DND-41 (cell line): ENCODE measurements around the gene KIF17.

Experiments
- ATAC-seq: fragments of 200-7000 bp; cut with Tn5 transposase; 3 replicates; pipeline ENCODE4 v1.9.1; 2021; ENCODE audit warnings: low read depth; ENCODE audit not compliant: insufficient read depth
- DNase-seq: peaks from one replicate; pipeline ENCODE4 v3.0.0-alpha.2; 2020
- H2AFZ ChIP-seq: 2 replicates; pipeline ENCODE4 v1.6.0; 2012; ENCODE audit warnings: low read depth, low read length
- H3K27ac ChIP-seq: 2 replicates; pipeline ENCODE4 v1.5.1; 2012; ENCODE audit warnings: low read length, inconsistent platforms
- H3K27me3 ChIP-seq: fragments of 200-600 bp; sonication (generic); 2 replicates; pipeline ENCODE4 v1.6.0; 2012; ENCODE audit warnings: low read length, mild to moderate bottlenecking, inconsistent platforms; ENCODE audit not compliant: insufficient read depth, poor library complexity
- H3K36me3 ChIP-seq: 2 replicates; pipeline ENCODE4 v1.5.1; 2012; ENCODE audit warnings: low read length, inconsistent platforms; ENCODE audit not compliant: insufficient read depth
- H3K4me1 ChIP-seq: 2 replicates; pipeline ENCODE4 v1.5.1; 2012; ENCODE audit warnings: mild to moderate bottlenecking, low read length; ENCODE audit not compliant: insufficient read depth
- H3K4me2 ChIP-seq: 2 replicates; pipeline ENCODE4 v1.6.0; 2012; ENCODE audit warnings: mild to moderate bottlenecking, moderate library complexity, low read length, inconsistent platforms; ENCODE audit not compliant: insufficient read depth
- H3K4me3 ChIP-seq, 2 experiments: fragments of 200-600 bp in 1 of 2; shearing (Covaris generic) in 1 of 2; 2 replicates each; pipeline ENCODE4 v1.5.1; 2012 to 2016; ENCODE audit warnings: inconsistent platforms in 2 of 2, low read length in 2 of 2, mild to moderate bottlenecking in 2 of 2, low read depth in 1 of 2, moderate library complexity in 1 of 2
- H3K79me2 ChIP-seq: 2 replicates; pipeline ENCODE4 v1.6.0; 2012; ENCODE audit warnings: low read length, inconsistent platforms; ENCODE audit not compliant: insufficient read depth
- H3K9ac ChIP-seq: 2 replicates; pipeline ENCODE4 v1.6.0; 2012; ENCODE audit warnings: low read depth, mild to moderate bottlenecking, inconsistent platforms, low read length, moderate library complexity
- H3K9me3 ChIP-seq: 2 replicates; pipeline ENCODE4 v1.5.1; 2012; ENCODE audit warnings: low read length, moderate library complexity, mild to moderate bottlenecking, inconsistent platforms; ENCODE audit not compliant: insufficient read depth, severe bottlenecking
- H4K20me1 ChIP-seq: 2 replicates; pipeline ENCODE4 v1.6.0; 2012; ENCODE audit warnings: low read length; ENCODE audit not compliant: insufficient read depth
- EZH2 ChIP-seq: IDR thresholded peaks from 3 replicates; pipeline ENCODE4 v1.6.1; 2012; ENCODE audit warnings: borderline replicate concordance, low read depth, mild to moderate bottlenecking, moderate library complexity, low read length, inconsistent platforms; ENCODE audit not compliant: severe bottlenecking
- TF ChIP-seq, protein P1 (sequence below): IDR thresholded peaks from 2 replicates; pipeline ENCODE4 v1.5.1; 2012; ENCODE audit warnings: borderline replicate concordance, low read length, moderate library complexity, mild to moderate bottlenecking; ENCODE audit not compliant: poor library complexity, severe bottlenecking; ENCODE audit errors: extremely low read depth

The KIF17 gene

DNA sequence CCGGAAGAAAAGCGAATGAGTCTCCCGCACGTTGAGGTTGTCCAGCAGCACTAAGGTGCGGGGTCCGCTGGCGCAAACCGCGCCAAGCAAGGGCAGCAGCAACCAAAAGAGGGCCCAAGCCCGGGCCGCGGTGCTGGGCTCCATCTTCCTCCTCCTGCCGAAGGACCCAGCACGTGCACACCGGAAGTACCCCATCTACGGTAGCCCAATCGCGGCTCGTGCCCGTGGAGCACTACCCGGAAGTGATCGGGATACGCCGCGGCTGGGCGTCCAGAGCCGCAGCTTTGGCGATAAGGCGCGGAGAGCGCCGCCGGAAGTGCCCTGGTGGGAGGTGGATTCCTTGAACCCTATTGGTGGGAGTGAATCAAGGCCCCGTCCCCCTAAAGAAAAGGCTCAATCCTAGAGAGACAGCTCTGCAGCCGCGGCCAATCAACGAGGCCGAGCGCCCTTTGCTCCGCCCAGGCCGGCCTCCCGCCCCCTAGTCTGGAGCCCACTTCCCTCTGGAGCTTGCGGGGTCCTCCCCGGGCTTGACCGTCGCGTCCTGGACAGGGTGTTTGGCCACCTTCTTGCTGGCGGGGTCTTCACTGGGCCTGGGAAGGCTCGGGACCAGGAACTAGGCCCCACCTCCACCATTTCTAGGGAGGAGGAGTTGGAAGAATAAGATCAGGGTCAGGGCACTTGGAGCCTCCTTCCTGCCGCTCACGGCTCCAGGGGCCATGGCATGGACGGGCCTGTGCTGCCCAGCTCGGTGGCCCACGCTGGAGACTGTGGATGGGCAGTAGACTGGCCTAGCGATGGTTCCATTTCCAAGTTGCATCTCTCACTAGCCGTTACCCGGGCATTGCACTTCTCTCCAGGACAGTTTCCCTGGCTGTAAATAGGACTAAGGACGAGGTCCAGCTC lies 56.3 kb downstream of the KIF17 start, which contains the start of gene DDOST:
DDOST (minus strand) TSS at position 163 of the 903 bp plus-strand sequence; CDS start at position 144, 19 bp downstream.
- Histone ChIP-seq H3K36me3 (peaks cover 35% of the 10 kb centered on the region), H3K27ac (peak within 1 kb of the TSS; percentile 91), H3K4me1 (peaks cover 34% of the 10 kb centered on the region), H3K4me3 (peak within 1 kb of the TSS; percentile 69 to 82), H3K9ac (peak within 1 kb of the TSS; percentile 69), H3K9me3 (no peaks in the 10 kb centered on the region), H3K27me3 (no peaks in the 10 kb centered on the region), H3K79me2 (peaks cover 56% of the 10 kb centered on the region), H4K20me1 (peaks cover 18% of the 10 kb centered on the region; the same call in 1 of the 2 replicates), H3K4me2 (peak within 1 kb of the TSS; percentile 93), H2AFZ (peak within 1 kb of the TSS; percentile 93)
- no peak for TF ChIP-seq EZH2
- TF ChIP-seq, protein P1, sequence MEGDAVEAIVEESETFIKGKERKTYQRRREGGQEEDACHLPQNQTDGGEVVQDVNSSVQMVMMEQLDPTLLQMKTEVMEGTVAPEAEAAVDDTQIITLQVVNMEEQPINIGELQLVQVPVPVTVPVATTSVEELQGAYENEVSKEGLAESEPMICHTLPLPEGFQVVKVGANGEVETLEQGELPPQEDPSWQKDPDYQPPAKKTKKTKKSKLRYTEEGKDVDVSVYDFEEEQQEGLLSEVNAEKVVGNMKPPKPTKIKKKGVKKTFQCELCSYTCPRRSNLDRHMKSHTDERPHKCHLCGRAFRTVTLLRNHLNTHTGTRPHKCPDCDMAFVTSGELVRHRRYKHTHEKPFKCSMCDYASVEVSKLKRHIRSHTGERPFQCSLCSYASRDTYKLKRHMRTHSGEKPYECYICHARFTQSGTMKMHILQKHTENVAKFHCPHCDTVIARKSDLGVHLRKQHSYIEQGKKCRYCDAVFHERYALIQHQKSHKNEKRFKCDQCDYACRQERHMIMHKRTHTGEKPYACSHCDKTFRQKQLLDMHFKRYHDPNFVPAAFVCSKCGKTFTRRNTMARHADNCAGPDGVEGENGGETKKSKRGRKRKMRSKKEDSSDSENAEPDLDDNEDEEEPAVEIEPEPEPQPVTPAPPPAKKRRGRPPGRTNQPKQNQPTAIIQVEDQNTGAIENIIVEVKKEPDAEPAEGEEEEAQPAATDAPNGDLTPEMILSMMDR: peak; percentile 64
- DNase-seq (peak; percentile 98), ATAC-seq (peak; percentile 96)

DNA sequence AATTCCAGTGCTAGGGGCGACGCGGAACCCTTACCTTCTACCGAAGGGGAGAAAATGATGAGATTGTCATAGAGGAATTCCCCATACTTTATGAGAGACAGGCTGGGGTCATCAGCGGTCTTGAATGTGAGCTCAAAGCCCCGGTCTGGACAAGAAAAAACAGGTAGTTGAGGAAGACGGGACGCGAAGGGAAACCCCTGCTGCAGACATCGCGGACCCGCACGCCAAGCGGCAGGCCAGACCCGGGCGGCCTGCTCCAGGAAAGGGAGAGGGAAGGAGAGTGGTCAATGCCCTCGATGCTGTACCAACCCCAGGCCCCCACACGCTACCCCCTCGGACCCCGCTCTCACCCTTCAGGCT lies 57.0 kb downstream of the KIF17 start:
- no peak for DNase-seq
- H3K27me3 ChIP-seq: no peaks in the 10 kb centered on the region
- peak overlapping the region; percentile 69 to 82 for H3K4me3 ChIP-seq
- peaks cover 25% of the 10 kb centered on the region; the same call in 1 of the 2 replicates for H4K20me1 ChIP-seq
- peaks cover 33% of the 10 kb centered on the region for H3K4me1 ChIP-seq
- peak; percentile 0; the same call in 1 of the 3 replicates for ATAC-seq
- H3K27ac ChIP-seq: peak overlapping the region; percentile 76
- TF ChIP-seq EZH2: no peak
- TF ChIP-seq, protein P1: no peak
- H3K4me2 ChIP-seq: peak overlapping the region; percentile 84
- H3K9ac ChIP-seq: peak overlapping the region; percentile 69
- H3K79me2 ChIP-seq: peaks cover 61% of the 10 kb centered on the region
- no peaks in the 10 kb centered on the region for H3K9me3 ChIP-seq
- H3K36me3 ChIP-seq: peaks cover 42% of the 10 kb centered on the region
- H2AFZ ChIP-seq: peak overlapping the region; percentile 73

DNA sequence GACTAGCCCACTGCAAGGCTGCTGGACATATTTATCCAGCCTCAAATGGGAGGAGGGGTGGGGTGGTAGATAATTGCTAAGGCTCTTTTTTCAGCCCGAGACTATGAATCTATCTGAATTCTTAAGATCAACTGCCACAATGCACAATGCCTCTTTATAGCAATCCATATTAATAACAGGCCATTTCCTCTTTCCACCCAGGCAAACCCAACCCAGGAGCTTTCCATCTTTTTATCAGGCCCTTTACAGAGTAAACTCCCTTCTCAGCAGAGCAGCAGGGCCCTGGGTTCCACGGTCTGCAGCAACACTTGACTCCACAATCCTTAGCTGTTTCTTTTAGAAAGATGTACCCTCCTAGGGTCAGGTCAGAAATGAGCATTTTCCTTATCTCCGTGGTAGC lies 57.4 kb downstream of the KIF17 start:
- TF ChIP-seq, protein P1: no peak
- no peak for TF ChIP-seq EZH2
- peak overlapping the region; percentile 76 for H3K27ac ChIP-seq
- peaks cover 29% of the 10 kb centered on the region for H4K20me1 ChIP-seq
- H2AFZ ChIP-seq: peak overlapping the region; percentile 73; the same call in 1 of the 2 replicates
- peak overlapping the region; percentile 84 for H3K4me2 ChIP-seq
- H3K27me3 ChIP-seq: no peaks in the 10 kb centered on the region
- peaks cover 32% of the 10 kb centered on the region for H3K4me1 ChIP-seq
- ATAC-seq (no peak), DNase-seq (no peak)
- H3K9ac ChIP-seq: peak overlapping the region; percentile 69
- H3K9me3 ChIP-seq: no peaks in the 10 kb centered on the region
- H3K4me3 ChIP-seq: peak overlapping the region; percentile 69 to 82
- H3K79me2 ChIP-seq: peaks cover 61% of the 10 kb centered on the region
- peaks cover 46% of the 10 kb centered on the region for H3K36me3 ChIP-seq
